Ishikawa (cell line): Measurements from ENCODE around the gene STX12.

Source experiments
- CEBPB ChIP-seq: IDR thresholded peaks from 2 replicates; pipeline ENCODE4 v1.6.1; 2012
- EP300 ChIP-seq: IDR thresholded peaks from 2 replicates; pipeline ENCODE4 v1.6.1; 2012; ENCODE audit warnings: borderline replicate concordance
- MAX ChIP-seq: IDR thresholded peaks from 2 replicates; pipeline ENCODE4 v1.6.1; 2012
- RAD21 ChIP-seq: IDR thresholded peaks from 2 replicates; pipeline ENCODE4 v1.6.1; 2012; ENCODE audit warnings: low read depth
- REST ChIP-seq: IDR thresholded peaks from 2 replicates; pipeline ENCODE4 v1.6.1; 2012; ENCODE audit warnings: low read depth, mild to moderate bottlenecking
- YY1 ChIP-seq: IDR thresholded peaks from 2 replicates; pipeline ENCODE4 v1.6.1; 2012; ENCODE audit warnings: low read depth

GRCh38 chr1:27861436-27861835, 88.4 kb downstream of the STX12 start:
- TF ChIP-seq RAD21 = no peak
- TF ChIP-seq CEBPB = no peak
- no peak for TF ChIP-seq EP300
- no peak for TF ChIP-seq YY1
- no peak for TF ChIP-seq MAX
- TF ChIP-seq REST = no peak
